CD4-positive, alpha-beta T cell (primary cell): Measurements from ENCODE around the gene CLINT1. TPM values are rescaled to one million over a fixed set of nuclear protein-coding genes. Genes with fewer than 3 reads are reported as not detected.

Experiments used
- ATAC-seq: fragments of 200-7000 bp; cut with Tn5 transposase; one replicate; pipeline ENCODE4 v1.10.0; 2022; ENCODE audit warnings: mild to moderate bottlenecking; ENCODE audit not compliant: poor library complexity
- CTCF ChIA-PET: fragments of 350-600 bp; sonication (Branson Sonifier 250); formaldehyde crosslinking; loops from one replicate; lab custom pipeline; 2021; ENCODE audit warnings: antibody characterized with exemption, inconsistent platforms; lab: Charles Lee
- POLR2A ChIA-PET: fragments of 350-600 bp; sonication (Branson Sonifier 250); formaldehyde crosslinking; loops from one replicate; lab custom pipeline; 2021; ENCODE audit warnings: antibody characterized with exemption, inconsistent platforms; lab: Charles Lee
- DNase-seq, 14 experiments: peaks; one replicate each; pipeline ENCODE4 v3.0.0-alpha.2; 2013 to 2020; ENCODE audit warnings: mixed read lengths in 2 of 14
- H3K27ac ChIP-seq, 2 donors: one replicate each; pipeline versions ENCODE4 v1.5.1 to v1.7.0; 2013; ENCODE audit warnings: low read length in 2 of 2, low read depth in 1 of 2, mild to moderate bottlenecking in 1 of 2
- H3K27me3 ChIP-seq, 2 experiments: 1 replicate in 1 of 2; 2 replicates in 1 of 2; pipeline versions ENCODE4 v1.6.1 to v1.7.0; 2013; ENCODE audit warnings: low read length in 2 of 2, control low read depth in 1 of 2, mild to moderate bottlenecking in 1 of 2, moderate library complexity in 1 of 2; ENCODE audit not compliant: insufficient read depth in 2 of 2, control insufficient read depth in 1 of 2
- H3K36me3 ChIP-seq: one replicate; pipeline ENCODE4 v1.6.1; 2013; ENCODE audit warnings: low read length, control low read depth; ENCODE audit not compliant: insufficient read depth
- H3K4me1 ChIP-seq: one replicate; pipeline ENCODE4 v1.6.1; 2013; ENCODE audit warnings: low read length, control low read depth; ENCODE audit not compliant: insufficient read depth
- H3K4me3 ChIP-seq: one replicate; pipeline ENCODE4 v1.5.1; 2013; ENCODE audit warnings: mild to moderate bottlenecking, low read length, moderate library complexity
- H3K9me3 ChIP-seq, 2 experiments: 1 replicate in 1 of 2; 2 replicates in 1 of 2; pipeline versions ENCODE4 v1.6.1 to v1.7.0; 2013; ENCODE audit warnings: low read length in 2 of 2, mild to moderate bottlenecking in 2 of 2, control low read depth in 1 of 2, moderate library complexity in 1 of 2; ENCODE audit not compliant: control insufficient read depth in 1 of 2, insufficient read depth in 1 of 2
- H3K27ac Mint-ChIP-seq: one replicate; pipeline ENCODE4 v1.8.0; 2020; ENCODE audit warnings: mixed read lengths
- H3K27me3 Mint-ChIP-seq: one replicate; pipeline ENCODE4 v1.8.0; 2021; ENCODE audit warnings: mixed read lengths
- H3K36me3 Mint-ChIP-seq: one replicate; pipeline ENCODE4 v1.8.0; 2021; ENCODE audit warnings: low read depth, mixed read lengths
- H3K4me1 Mint-ChIP-seq: one replicate; pipeline ENCODE4 v1.8.0; 2021; ENCODE audit warnings: low read depth, mixed read lengths
- H3K4me3 Mint-ChIP-seq: one replicate; pipeline ENCODE4 v1.8.0; 2020; ENCODE audit warnings: mild to moderate bottlenecking, mixed read lengths
- H3K9me3 Mint-ChIP-seq: one replicate; pipeline ENCODE4 v1.8.0; 2020; ENCODE audit warnings: mixed read lengths
- intact Hi-C, 2 experiments: fragments of 100-400 bp; cut with DNase I in 1 of 2; cut with micrococcal nuclease in 1 of 2; formaldehyde crosslinking; loops; one replicate each; pipeline versions ENCODE4 v1.15.1 to v1.9.0; 2023 to 2025; cut with DNase I, micrococcal nuclease
- total RNA-seq, 174 experiments: library from RNA in 2 of 174; stranded (reverse) in 2 of 174; gene quantifications; one replicate each; pipeline ENCODE4 v1.2.3 and lab custom pipeline; 2021 to 2026
- TF ChIP-seq, protein P1 (sequence below): fragments of 200-600 bp; IDR thresholded peaks from one replicate; pipeline ENCODE4 v1.8.0; 2022; ENCODE audit warnings: antibody characterized with exemption, mild to moderate bottlenecking

Gene CLINT1
- total RNA-seq, 2 experiments from 2014 or later, result 89.9 to 91.3 TPM

DNA sequence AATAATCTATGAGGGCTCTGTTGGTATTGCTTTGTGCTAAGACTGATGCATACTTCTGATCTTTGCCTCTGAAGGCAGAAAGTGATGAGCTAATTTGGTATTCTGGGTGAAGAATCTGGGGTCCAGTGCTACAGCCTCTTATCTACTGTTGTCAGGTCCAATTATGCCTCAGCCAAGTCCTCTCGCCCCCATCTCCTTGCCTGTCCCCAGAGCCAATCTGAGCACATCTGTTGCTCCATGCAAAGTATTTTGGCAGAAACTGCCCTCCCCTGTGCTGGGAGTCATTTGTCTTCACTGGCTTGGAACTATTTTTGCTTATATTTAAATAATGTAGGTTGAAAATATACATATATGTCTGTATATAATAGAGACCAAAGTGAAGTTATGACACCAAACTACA, 92.0 kb downstream of the CLINT1 start:
- intact Hi-C loops, result loop anchor here in 1 of 2 experiments (10.0 kb wide), 1 partner anchor 1338 kb away; no protein-coding TSS in a partner anchor
- no peaks in the 10 kb centered on the region for H3K4me1 ChIP-seq
- ATAC-seq (no peak), DNase-seq (no peak)
- H3K4me3 Mint-ChIP-seq, result no peak overlapping the region
- peaks cover 0 to 6% of the 10 kb centered on the region in 2 experiments for H3K9me3 ChIP-seq
- no peak overlapping the region for H3K27ac ChIP-seq
- TF ChIP-seq, protein P1, sequence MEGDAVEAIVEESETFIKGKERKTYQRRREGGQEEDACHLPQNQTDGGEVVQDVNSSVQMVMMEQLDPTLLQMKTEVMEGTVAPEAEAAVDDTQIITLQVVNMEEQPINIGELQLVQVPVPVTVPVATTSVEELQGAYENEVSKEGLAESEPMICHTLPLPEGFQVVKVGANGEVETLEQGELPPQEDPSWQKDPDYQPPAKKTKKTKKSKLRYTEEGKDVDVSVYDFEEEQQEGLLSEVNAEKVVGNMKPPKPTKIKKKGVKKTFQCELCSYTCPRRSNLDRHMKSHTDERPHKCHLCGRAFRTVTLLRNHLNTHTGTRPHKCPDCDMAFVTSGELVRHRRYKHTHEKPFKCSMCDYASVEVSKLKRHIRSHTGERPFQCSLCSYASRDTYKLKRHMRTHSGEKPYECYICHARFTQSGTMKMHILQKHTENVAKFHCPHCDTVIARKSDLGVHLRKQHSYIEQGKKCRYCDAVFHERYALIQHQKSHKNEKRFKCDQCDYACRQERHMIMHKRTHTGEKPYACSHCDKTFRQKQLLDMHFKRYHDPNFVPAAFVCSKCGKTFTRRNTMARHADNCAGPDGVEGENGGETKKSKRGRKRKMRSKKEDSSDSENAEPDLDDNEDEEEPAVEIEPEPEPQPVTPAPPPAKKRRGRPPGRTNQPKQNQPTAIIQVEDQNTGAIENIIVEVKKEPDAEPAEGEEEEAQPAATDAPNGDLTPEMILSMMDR, result no peak
- H3K27ac Mint-ChIP-seq, result no peak overlapping the region
- peaks cover 4% of the 10 kb centered on the region for H3K4me1 Mint-ChIP-seq
- peaks cover 0 to 4% of the 10 kb centered on the region in 2 experiments for H3K27me3 ChIP-seq
- H3K9me3 Mint-ChIP-seq, result no peaks in the 10 kb centered on the region
- H3K4me3 ChIP-seq, result no peak overlapping the region
- H3K27me3 Mint-ChIP-seq, result peaks cover 5% of the 10 kb centered on the region
- no peaks in the 10 kb centered on the region for H3K36me3 Mint-ChIP-seq
- ChIA-PET POLR2A (no interaction called here), CTCF (no interaction called here)
- no peaks in the 10 kb centered on the region for H3K36me3 ChIP-seq

DNA sequence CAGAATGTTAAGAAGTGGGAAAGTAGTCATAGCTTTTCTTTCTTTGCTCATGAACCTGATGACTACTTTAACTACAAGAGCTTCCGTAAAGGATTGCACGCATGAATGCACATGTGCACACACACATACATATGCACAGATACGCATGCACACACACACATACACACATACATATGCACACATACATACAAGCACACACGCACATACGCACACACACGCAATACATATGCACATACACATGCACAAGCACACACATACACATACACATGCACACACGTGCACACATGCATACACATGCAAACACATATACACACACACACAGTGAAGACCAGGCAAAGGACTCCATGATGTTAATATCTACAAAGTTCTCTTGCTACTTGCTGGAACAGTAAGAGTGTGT, 92.5 kb downstream of the CLINT1 start:
- no peaks in the 10 kb centered on the region for H3K36me3 Mint-ChIP-seq
- Histone ChIP-seq H3K36me3 (no peaks in the 10 kb centered on the region), H3K4me3 (no peak overlapping the region), H3K4me1 (no peaks in the 10 kb centered on the region), H3K9me3 (peaks cover 0 to 6% of the 10 kb centered on the region in 2 experiments), H3K27me3 (peaks cover 0 to 4% of the 10 kb centered on the region in 2 experiments), H3K27ac (no peak overlapping the region)
- TF ChIP-seq, protein P1, result no peak
- H3K4me3 Mint-ChIP-seq, result no peak overlapping the region
- H3K4me1 Mint-ChIP-seq, result peaks cover 6% of the 10 kb centered on the region
- intact Hi-C loops, result loop anchor here in 1 of 2 experiments (10.0 kb wide), 1 partner anchor 1338 kb away; no protein-coding TSS in a partner anchor
- H3K27me3 Mint-ChIP-seq, result peaks cover 5% of the 10 kb centered on the region
- no peak overlapping the region for H3K27ac Mint-ChIP-seq
- ChIA-PET POLR2A (no interaction called here), CTCF (no interaction called here)
- DNase-seq (no peak), ATAC-seq (no peak)
- no peaks in the 10 kb centered on the region for H3K9me3 Mint-ChIP-seq

DNA sequence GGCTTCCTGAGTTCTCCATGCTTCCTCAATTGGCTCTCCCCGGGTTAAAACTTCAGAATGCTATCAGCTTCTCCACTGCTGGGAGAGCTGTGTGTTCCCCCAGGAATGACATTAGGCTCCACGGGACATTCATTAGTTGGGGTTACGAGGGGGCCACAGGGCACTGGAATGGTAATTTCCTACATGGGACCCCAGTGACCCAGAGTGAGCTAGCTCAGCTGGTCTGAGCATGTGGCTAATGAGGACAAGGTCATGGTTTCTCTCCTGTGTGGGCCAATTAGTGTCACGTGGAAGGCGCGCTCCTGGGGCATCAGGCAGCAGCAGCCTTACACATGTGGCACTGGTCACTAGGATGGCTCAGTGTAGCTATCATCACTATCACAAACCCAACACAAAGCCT, 94.4 kb downstream of the CLINT1 start:
- no peaks in the 10 kb centered on the region for H3K9me3 Mint-ChIP-seq
- CTCF ChIA-PET, result interaction anchor here (1.0 kb wide), 1 partner anchor 21 kb away, joined by 3 read pairs; no protein-coding TSS in a partner anchor

More for the DNA sequence above, 94.4 kb downstream of the CLINT1 start:
- no peaks in the 10 kb centered on the region for H3K27me3 ChIP-seq
- Mint-ChIP-seq H3K27me3 (no peaks in the 10 kb centered on the region), H3K4me1 (peaks cover 6% of the 10 kb centered on the region), H3K27ac (no peak overlapping the region), H3K4me3 (no peak overlapping the region), H3K36me3 (no peaks in the 10 kb centered on the region)
- no peak for DNase-seq
- no peaks in the 10 kb centered on the region for H3K9me3 ChIP-seq
- TF ChIP-seq, protein P1, result no peak
- H3K27ac ChIP-seq, result no peak overlapping the region
- no peaks in the 10 kb centered on the region for H3K4me1 ChIP-seq
- POLR2A ChIA-PET, result no interaction called here
- H3K4me3 ChIP-seq, result no peak overlapping the region
- no peaks in the 10 kb centered on the region for H3K36me3 ChIP-seq
- intact Hi-C loops, result loop anchor here in 1 of 2 experiments (5.0 to 10.0 kb wide), 2 partner anchors 1340 to 1368 kb away; no protein-coding TSS in a partner anchor
- ATAC-seq, result no peak
